Measurements from ENCODE around the gene CNTNAP5.

DNA sequence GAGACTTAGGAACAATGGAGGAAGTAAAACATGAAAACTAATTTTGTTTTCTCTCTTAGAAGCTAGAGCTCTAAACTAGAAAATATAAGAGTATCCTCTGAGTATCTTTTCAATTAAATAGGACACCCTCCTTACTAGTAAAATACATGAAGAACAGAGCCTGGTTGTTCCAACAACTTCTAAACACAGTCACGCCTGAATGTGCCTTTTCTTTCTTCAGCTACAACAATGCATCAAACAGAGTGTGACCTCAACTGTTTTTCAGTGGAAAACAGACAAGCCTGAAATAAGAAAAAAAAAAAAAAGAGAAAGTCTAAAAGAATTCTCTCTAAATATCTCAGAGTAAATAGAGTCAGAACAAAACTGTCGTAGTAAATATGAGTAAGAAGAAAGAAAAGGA lies 928.8 kb downstream of the CNTNAP5 start:
- TF ChIP-seq POLR2A (IDR thresholded peaks at IDR 0.05), result no peak
- TF ChIP-seq, protein P1, sequence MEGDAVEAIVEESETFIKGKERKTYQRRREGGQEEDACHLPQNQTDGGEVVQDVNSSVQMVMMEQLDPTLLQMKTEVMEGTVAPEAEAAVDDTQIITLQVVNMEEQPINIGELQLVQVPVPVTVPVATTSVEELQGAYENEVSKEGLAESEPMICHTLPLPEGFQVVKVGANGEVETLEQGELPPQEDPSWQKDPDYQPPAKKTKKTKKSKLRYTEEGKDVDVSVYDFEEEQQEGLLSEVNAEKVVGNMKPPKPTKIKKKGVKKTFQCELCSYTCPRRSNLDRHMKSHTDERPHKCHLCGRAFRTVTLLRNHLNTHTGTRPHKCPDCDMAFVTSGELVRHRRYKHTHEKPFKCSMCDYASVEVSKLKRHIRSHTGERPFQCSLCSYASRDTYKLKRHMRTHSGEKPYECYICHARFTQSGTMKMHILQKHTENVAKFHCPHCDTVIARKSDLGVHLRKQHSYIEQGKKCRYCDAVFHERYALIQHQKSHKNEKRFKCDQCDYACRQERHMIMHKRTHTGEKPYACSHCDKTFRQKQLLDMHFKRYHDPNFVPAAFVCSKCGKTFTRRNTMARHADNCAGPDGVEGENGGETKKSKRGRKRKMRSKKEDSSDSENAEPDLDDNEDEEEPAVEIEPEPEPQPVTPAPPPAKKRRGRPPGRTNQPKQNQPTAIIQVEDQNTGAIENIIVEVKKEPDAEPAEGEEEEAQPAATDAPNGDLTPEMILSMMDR (IDR thresholded peaks at IDR 0.05 in 4 of 5, conservative IDR thresholded peaks at IDR 0.05 in 1 of 5), result no peak

Data from gastrocnemius medialis (tissue), 4 donors.